ENCODE results near the gene NR2C2. TPM values are rescaled to one million over a fixed set of nuclear protein-coding genes. Genes with fewer than 3 reads are reported as not detected.
"Not testable (repeated sequence)": the region's sequence is repeated elsewhere in the genome, so short reads cannot be mapped to it uniquely, and the experiment has no call there.

The NR2C2 gene
- total RNA-seq, 4 donors from 2014 or later = 33.3 to 91.6 (median 51.5) TPM

GRCh38 chr3:14991818-14992612, 44.6 kb downstream of the NR2C2 start:
- Histone ChIP-seq H3K27me3 (no peaks in the 10 kb centered on the region), H3K27ac (no peak overlapping the region), H3K36me3 (no peaks in the 10 kb centered on the region), H3K4me3 (no peak overlapping the region), H3K9me3 (no peaks in the 10 kb centered on the region), H3K4me1 (peaks cover 15% of the 10 kb centered on the region)
- no peak for DNase-seq (ENCODE audit: low spot score in 2 of 2)
- 90% methylated on average over 7 of the region's 7 CpGs for WGBS
- TF ChIP-seq, protein P1, sequence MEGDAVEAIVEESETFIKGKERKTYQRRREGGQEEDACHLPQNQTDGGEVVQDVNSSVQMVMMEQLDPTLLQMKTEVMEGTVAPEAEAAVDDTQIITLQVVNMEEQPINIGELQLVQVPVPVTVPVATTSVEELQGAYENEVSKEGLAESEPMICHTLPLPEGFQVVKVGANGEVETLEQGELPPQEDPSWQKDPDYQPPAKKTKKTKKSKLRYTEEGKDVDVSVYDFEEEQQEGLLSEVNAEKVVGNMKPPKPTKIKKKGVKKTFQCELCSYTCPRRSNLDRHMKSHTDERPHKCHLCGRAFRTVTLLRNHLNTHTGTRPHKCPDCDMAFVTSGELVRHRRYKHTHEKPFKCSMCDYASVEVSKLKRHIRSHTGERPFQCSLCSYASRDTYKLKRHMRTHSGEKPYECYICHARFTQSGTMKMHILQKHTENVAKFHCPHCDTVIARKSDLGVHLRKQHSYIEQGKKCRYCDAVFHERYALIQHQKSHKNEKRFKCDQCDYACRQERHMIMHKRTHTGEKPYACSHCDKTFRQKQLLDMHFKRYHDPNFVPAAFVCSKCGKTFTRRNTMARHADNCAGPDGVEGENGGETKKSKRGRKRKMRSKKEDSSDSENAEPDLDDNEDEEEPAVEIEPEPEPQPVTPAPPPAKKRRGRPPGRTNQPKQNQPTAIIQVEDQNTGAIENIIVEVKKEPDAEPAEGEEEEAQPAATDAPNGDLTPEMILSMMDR (IDR thresholded peaks at IDR 0.05) = no peak
- TF ChIP-seq EP300 (IDR thresholded peaks at IDR 0.05) (no peak), POLR2AphosphoS5 (IDR thresholded peaks at IDR 0.05) (no peak), POLR2A (IDR thresholded peaks at IDR 0.05) (no peak)

GRCh38 chr3:14997941-14998340, 50.6 kb downstream of the NR2C2 start:
- H3K36me3 ChIP-seq = no peaks in the 10 kb centered on the region
- no peak for DNase-seq (ENCODE audit: low spot score in 2 of 2)
- H3K27me3 ChIP-seq = no peaks in the 10 kb centered on the region
- no peak for TF ChIP-seq POLR2A (IDR thresholded peaks at IDR 0.05)
- TF ChIP-seq POLR2AphosphoS5 (IDR thresholded peaks at IDR 0.05) = no peak
- no peak for TF ChIP-seq EP300 (IDR thresholded peaks at IDR 0.05)
- TF ChIP-seq, protein P1 (IDR thresholded peaks at IDR 0.05) = no peak
- WGBS = 97% methylated on average over 1 of the region's 1 CpG
- H3K4me3 ChIP-seq = no peak overlapping the region
- no peaks in the 10 kb centered on the region for H3K9me3 ChIP-seq
- no peak overlapping the region for H3K27ac ChIP-seq
- H3K4me1 ChIP-seq = no peaks in the 10 kb centered on the region

- H3K27ac ChIP-seq; H3K27me3 ChIP-seq; H3K4me1 ChIP-seq; DNase-seq (ENCODE audit: low spot score in 2 of 2); H3K36me3 ChIP-seq; H3K4me3 ChIP-seq; H3K9me3 ChIP-seq: not testable (repeated sequence)
- WGBS = 96% methylated on average over 6 of the region's 6 CpGs
Observed at GRCh38 chr3:14999182-14999581, 51.8 kb downstream of the NR2C2 start.

- no peak for TF ChIP-seq POLR2A (IDR thresholded peaks at IDR 0.05)
- no peak for TF ChIP-seq POLR2AphosphoS5 (IDR thresholded peaks at IDR 0.05)
- TF ChIP-seq, protein P1 (IDR thresholded peaks at IDR 0.05) = no peak
- no peak for TF ChIP-seq EP300 (IDR thresholded peaks at IDR 0.05)
- DNase-seq (ENCODE audit: low spot score in 2 of 2) = no peak
- peaks cover 51% of the 10 kb centered on the region for H3K36me3 ChIP-seq
- no peak overlapping the region for H3K4me3 ChIP-seq
- no peak overlapping the region for H3K27ac ChIP-seq
- 72% methylated on average over 4 of the region's 4 CpGs for WGBS
- no peaks in the 10 kb centered on the region for H3K4me1 ChIP-seq
- H3K9me3 ChIP-seq = no peaks in the 10 kb centered on the region
- H3K27me3 ChIP-seq = no peaks in the 10 kb centered on the region
Observed at GRCh38 chr3:15007681-15008141, 60.3 kb downstream of the NR2C2 start.

GRCh38 chr3:15009167-15009566, 61.8 kb downstream of the NR2C2 start:
- DNase-seq (ENCODE audit: low spot score in 2 of 2) = no peak
- TF ChIP-seq EP300 (IDR thresholded peaks at IDR 0.05) (no peak), POLR2AphosphoS5 (IDR thresholded peaks at IDR 0.05) (no peak)
- no peaks in the 10 kb centered on the region for H3K9me3 ChIP-seq
- WGBS = 95% methylated on average over 5 of the region's 5 CpGs
- H3K27ac ChIP-seq = no peak overlapping the region
- H3K4me1 ChIP-seq = no peaks in the 10 kb centered on the region
- peaks cover 59% of the 10 kb centered on the region for H3K36me3 ChIP-seq
- H3K27me3 ChIP-seq = no peaks in the 10 kb centered on the region
- H3K4me3 ChIP-seq = no peak overlapping the region

DNA sequence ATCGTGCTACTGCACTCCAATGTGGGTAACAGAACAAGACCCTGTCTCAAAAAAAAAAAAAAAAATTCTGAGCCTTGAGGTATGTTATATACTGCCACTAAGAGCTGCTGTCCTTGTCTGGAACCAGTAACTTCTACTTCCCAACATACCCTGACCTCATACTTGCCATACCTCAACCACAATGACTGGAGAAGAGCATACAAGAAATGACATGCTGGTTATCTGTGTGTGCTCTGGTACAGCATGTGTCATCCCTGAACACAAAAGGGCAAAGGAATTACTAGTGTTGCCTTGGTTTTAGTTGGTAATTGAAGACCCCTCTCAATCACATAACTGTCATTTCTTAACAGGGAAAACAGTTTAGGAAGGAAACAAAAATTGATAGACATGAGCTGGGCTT, 63.3 kb downstream of the NR2C2 start:
- Histone ChIP-seq H3K27me3 (no peaks in the 10 kb centered on the region), H3K36me3 (peaks cover 58% of the 10 kb centered on the region), H3K9me3 (no peaks in the 10 kb centered on the region), H3K4me1 (no peaks in the 10 kb centered on the region), H3K27ac (no peak overlapping the region), H3K4me3 (no peak overlapping the region)
- no peak for DNase-seq (ENCODE audit: low spot score in 2 of 2)
- WGBS = 100% methylated on average over 1 of the region's 1 CpG
- TF ChIP-seq EP300 (IDR thresholded peaks at IDR 0.05) (no peak), POLR2AphosphoS5 (IDR thresholded peaks at IDR 0.05) (no peak), POLR2A (IDR thresholded peaks at IDR 0.05) (no peak)
- TF ChIP-seq, protein P1 (IDR thresholded peaks at IDR 0.05) = no peak
